ENCODE measurements around the gene TMEM270. TPM values are rescaled to one million over a fixed set of nuclear protein-coding genes. Genes with fewer than 3 reads are reported as not detected.
"Not testable (repeated sequence)": the region's sequence is repeated elsewhere in the genome, so short reads cannot be mapped to it uniquely, and the experiment has no call there.

Gene TMEM270
- under 1 TPM in 1 of 5 donors, not detected in 4; 0.24 TPM for polyA plus RNA-seq (ENCODE audit: insufficient read depth in 1 of 5, insufficient read length in 5 of 5, low replicate concordance in 1 of 5)
- long read RNA-seq, donor 1 = 0 reads
- long read RNA-seq, donor 2 = 0 reads
- long read RNA-seq, donor 3 = 0 reads
- long read RNA-seq, donor 4 = 0 reads
- long read RNA-seq, donor 5 = 0 reads
- long read RNA-seq, donor 6 = 0 reads
- long read RNA-seq, donor 7 = 0 reads
- long read RNA-seq, donor 8 = 0 reads

GRCh38 chr7:73860859-73861258 lies at the start of gene TMEM270:
TSS of gene TMEM270 (plus strand) at chr7:73861159. CDS start at chr7:73861195, 36 bp downstream.
- no peak for DNase-seq

GRCh38 chr7:73811760-73812168 lies 49.2 kb upstream of the TMEM270 start:
- no peak for DNase-seq

- DNase-seq = no peak
These were observed 48.0 kb upstream of the TMEM270 start for GRCh38 chr7:73812996-73813395.

GRCh38 chr7:73815436-73815835 lies 45.5 kb upstream of the TMEM270 start:
- DNase-seq = no peak

- DNase-seq = no peak
These were observed 43.8 kb upstream of the TMEM270 start for GRCh38 chr7:73817121-73817520.

- no peak for DNase-seq
These were observed 40.9 kb upstream of the TMEM270 start for GRCh38 chr7:73820013-73820412.

- not testable (repeated sequence) for DNase-seq
These were observed 39.2 kb upstream of the TMEM270 start for GRCh38 chr7:73821597-73822285.

- no peak for DNase-seq
These were observed 38.4 kb upstream of the TMEM270 start for GRCh38 chr7:73822319-73823173.

GRCh38 chr7:73823257-73823656 lies 37.7 kb upstream of the TMEM270 start:
- DNase-seq = no peak

GRCh38 chr7:73823873-73824592 lies 36.9 kb upstream of the TMEM270 start:
- no peak for DNase-seq

GRCh38 chr7:73824986-73825385 lies 36.0 kb upstream of the TMEM270 start:
- DNase-seq = no peak

- peak; percentile 63 to 76 for DNase-seq
These were observed 33.3 kb upstream of the TMEM270 start for GRCh38 chr7:73827567-73828106.

- DNase-seq = peak in 1 of 2 donors; percentile 59
These were observed 32.7 kb upstream of the TMEM270 start for GRCh38 chr7:73828107-73828803.

- DNase-seq = no peak
These were observed 32.0 kb upstream of the TMEM270 start for GRCh38 chr7:73828972-73829371.

- no peak for DNase-seq
These were observed 31.5 kb upstream of the TMEM270 start for GRCh38 chr7:73829505-73829904.

- DNase-seq = no peak
These were observed 30.9 kb upstream of the TMEM270 start for GRCh38 chr7:73829921-73830680.

- DNase-seq = peak; percentile 74 to 76
These were observed 30.0 kb upstream of the TMEM270 start, which contains the start of gene CLDN4 for GRCh38 chr7:73830681-73831583. TSS of gene CLDN4 (plus strand) at chr7:73830996. CDS start at chr7:73831202, 206 bp downstream.

GRCh38 chr7:73831584-73831833 lies 29.4 kb upstream of the TMEM270 start:
- no peak for DNase-seq

All from right lung (tissue), 10 donors.